ENCODE measurements around the gene BEND6.

The BEND6 gene

GRCh38 chr6:56954403-56955170 lies at the start of gene BEND6:
Gene BEND6 (plus strand): TSS chr6:56955107. CDS start chr6:56981811, 26,704 bp downstream.
- FAIRE-seq = no peak

DNA sequence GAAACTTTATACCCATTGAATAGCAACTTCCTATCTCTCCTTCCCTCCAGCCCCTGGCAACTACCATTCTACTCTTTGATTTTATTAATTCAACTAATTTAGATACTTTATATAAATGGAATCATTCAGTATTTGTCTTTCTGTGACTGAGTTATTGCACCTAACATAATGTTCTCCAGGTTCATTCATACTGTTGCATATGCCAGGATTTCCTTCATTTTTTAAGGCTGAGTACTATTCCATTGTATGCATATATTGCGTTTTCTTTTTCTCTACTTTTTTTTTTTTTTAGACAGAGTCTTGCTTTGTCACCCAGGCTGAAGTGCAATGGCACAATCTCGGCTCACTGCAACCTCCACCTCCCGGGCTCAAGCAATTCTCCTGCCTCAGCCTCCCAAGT lies 49.5 kb upstream of the BEND6 start:
- no peak for FAIRE-seq

DNA sequence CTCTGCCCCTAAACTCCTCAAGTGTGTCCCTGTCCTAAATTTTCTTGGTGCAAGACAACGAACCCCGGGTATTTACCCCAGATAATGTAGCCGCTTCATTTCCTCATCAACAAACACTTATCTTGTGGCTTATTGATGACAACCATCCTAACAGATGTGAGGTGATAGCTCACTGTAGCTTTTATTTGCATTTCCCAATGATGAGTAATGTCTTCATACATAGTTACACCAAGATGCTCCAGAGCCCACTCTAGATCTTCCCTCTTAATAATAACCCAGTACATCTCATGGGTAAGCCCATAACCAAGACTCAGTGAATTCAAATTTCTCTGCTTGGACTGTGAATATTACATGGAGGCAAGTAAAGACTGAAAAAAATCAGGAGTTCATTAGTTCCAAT lies 48.2 kb upstream of the BEND6 start:
- no peak for FAIRE-seq

DNA sequence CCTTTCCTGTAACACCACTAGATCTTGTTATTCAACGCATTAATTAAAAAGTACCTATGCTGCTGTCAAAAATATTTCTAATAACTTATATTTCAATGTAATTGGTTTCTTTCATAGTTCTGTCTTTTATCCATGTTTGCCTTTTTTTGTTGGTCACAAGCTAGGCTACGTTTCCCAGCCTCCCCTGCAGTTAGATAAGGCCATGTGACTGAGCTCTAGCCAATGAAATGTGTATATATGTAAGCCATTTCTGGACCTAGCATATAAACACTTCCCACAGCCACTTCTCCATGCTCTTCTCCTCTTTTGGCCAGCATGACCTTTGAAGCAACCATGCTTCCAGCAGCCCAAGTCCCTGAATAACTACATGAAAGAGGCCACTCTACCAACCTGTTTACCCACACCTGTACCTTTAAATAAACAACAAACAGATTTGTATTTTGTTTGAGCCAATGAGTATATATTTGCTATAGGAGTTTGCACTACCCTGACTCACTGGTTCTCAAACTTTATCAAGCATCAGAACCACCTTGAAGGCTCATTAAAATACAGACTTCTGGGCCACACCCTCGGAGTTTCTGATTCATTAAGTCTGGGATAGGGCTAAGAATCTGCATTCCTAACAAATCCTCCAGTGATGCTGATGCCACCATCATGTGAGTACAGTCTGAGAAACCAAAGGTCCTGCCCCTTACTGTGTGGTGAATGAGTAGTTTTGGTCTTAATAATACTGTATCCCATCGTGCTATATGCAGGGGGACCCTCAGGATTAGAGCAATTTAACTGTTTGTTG lies 45.6 kb upstream of the BEND6 start:
- FAIRE-seq = no peak

GRCh38 chr6:56911847-56912246 lies 43.1 kb upstream of the BEND6 start:
- no peak for FAIRE-seq

DNA sequence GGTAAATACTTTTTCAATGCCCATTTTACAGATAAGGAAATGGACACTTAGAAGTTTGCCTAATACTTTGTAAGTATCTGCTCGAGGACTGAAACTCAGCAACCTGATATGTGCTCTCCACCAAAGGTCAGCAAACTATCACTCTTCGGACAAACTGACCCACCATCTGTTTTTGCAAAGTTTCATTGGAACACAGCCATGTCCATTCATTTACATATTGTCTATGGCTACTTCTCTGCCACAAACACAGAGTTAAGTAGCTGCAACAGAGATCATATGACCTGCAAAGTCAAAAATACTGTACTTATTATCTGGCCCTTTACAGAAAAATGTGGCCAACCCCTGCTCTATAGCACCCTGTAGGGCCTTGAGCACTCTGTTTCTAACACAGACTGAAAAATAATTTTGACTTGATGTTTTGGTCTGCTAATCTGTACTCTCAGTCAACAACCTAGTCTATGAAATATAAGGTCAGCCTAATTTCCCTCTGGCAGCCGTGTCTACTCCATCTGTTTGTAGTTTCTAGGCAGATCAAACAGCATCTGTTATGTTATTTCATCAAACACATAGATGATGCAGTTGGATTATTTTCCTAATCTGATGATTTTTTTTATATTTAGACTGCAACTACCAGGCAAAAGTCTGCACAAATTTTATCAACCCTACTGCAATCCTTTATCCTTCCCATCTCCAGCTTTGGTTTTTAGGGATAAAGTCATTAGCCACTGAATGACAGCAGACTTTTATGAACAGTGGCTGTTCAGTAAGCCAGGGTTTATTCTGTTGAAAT lies 41.4 kb upstream of the BEND6 start:
- FAIRE-seq = no peak

DNA sequence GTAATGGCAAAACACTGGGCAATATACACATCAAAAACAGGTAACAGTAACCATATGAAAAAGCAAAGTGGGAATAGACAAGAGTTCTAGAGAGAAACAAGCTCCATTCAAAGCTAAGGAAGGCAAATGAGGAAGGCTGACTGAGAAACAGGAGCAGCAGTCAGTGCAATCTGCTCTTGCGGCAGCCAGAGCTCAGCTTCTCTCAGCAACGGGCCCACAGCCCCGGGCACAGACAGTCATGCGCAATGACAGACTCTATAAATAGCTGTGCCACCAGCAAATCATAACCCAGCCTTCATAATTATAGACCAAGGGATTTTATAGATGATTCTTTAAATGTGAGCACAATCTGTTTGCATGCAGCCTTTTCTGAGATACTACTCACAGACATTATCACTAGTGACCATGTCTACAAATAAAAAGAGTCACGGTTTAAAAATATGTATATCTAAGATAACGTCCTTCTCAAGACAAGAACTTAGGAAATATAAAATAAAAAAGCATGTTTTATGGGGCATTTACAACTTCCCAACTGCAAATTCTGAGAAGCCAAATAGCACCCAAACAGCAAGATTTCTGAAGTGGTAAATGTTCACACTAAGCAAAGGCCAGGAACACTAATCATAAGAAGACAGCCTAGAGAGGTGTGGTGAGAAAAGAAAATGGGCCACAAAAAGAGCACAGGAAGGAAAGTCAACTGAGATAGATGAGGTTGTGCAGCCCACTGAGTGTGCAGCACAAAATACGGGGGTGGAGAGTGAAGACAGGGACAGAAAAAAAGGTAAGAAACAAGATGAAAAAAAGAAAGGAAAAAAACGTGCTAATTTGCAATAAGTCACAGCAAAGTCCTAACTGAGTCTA lies 39.9 kb upstream of the BEND6 start:
- FAIRE-seq = no peak

- no peak for FAIRE-seq
Observed at GRCh38 chr6:56915832-56916231, 39.1 kb upstream of the BEND6 start.

DNA sequence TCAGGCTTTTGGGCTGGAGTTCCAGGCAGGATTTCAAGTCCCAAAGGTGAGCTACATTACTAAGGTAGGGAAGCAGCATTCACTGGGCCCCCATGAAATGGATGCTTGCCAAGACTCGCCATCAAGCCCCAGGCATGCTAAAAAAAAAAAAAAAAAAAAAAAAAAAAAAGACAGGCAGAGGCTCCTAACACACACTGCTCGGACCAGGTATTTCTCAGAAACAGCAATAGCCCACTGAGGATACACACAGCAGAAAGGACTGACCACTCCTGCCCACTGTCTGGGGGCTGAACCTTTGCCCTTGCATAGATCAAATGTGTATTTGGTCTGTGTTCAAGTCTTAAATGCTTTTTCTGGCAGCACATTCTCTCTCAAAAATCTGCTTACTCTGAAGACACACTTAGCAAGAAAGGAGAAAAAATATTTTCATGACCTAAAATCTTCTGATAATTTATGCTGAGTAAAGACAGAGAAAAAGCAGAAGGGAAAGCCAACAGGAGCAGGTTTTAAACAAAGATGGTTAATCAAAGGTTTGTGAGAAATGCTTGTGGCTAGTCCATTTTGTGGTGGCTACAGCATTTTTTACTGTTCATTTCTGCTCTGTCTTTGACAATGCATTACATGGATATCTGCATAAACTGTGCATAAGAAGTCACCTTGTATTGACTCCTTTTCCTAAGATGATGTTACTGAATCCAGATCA lies 37.9 kb upstream of the BEND6 start:
- no peak for FAIRE-seq

DNA sequence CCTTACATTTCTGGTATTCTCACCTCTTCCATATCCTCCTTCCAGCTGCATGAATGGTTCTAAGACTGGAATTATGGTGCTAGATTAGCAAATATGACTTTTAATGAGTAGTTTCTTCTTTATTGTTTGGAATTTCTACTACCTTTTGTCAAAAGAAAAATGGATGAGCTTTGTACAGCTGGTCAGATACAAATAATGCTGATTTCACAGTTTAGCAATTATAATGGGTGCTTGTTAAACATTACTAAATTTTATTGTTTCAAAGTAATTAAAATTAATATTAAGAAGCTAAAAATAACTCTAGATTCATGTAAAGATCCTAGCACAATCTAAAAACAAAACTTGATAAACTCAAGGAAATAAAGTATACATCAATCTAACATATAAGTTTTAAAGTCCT lies 32.3 kb upstream of the BEND6 start:
- FAIRE-seq = no peak

GRCh38 chr6:56923565-56923964 lies 31.3 kb upstream of the BEND6 start:
- no peak for FAIRE-seq

GRCh38 chr6:56927538-56928453 lies 27.1 kb upstream of the BEND6 start:
- FAIRE-seq = peak; percentile 13

- FAIRE-seq = no peak
Observed at GRCh38 chr6:56930846-56931245, 24.1 kb upstream of the BEND6 start.

- FAIRE-seq = no peak
Observed at GRCh38 chr6:56932910-56933477, 21.9 kb upstream of the BEND6 start.

- FAIRE-seq = no peak
Observed at GRCh38 chr6:56933650-56934049, 21.3 kb upstream of the BEND6 start.

DNA sequence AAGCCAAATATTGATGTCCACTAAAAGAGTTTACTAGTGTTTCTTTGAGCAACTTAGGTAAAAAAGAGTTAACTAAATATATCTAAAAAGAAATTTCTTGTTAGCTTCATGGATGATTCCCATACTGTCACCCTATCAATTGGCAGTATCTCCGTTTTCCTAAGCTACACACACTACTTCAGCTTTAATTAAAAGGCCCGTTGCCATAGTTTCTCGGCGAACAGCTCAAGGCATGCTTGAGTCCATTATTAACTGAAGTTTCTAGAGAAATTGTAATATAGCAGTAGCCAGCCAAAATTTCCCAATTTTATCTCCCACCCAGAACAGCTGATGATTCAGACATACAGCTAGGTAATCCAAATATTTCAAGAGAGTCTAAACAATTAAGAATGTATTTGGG lies 20.0 kb upstream of the BEND6 start:
- no peak for FAIRE-seq

GRCh38 chr6:56936466-56936865 lies 18.4 kb upstream of the BEND6 start:
- FAIRE-seq = no peak

GRCh38 chr6:56938649-56939191 lies 16.2 kb upstream of the BEND6 start:
- FAIRE-seq = no peak

- FAIRE-seq = no peak
Observed at GRCh38 chr6:56940463-56940862, 14.4 kb upstream of the BEND6 start.

- FAIRE-seq = peak; percentile 67
Observed at GRCh38 chr6:56940977-56941376, 13.9 kb upstream of the BEND6 start.

Measured in G401.6 (cell line).